ENCODE data around the gene IPCEF1.

The IPCEF1 gene

DNA sequence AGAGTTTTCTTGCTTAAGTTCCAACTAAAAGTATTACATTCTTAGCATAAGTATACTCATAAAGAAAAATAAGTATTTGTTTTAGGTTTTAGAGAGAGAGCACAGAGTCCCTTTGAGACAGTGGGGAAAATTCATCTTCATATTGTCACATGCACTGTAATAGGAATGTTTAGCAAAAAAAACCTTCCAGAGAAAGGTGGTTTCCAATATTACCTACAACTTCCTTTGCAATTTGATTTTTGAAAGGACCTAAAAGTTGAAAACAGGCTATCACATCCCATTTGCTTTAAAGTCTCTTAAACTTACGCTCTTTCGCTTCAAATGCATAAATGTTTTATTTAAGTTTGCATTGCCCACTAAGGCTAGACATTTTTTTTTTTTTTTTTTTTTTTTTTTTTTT is 231.2 kb downstream of the IPCEF1 start:
- H3K9me3 ChIP-seq (ENCODE audit: control insufficient read depth, low read length): no peaks in the 10 kb centered on the region
- H3K36me3 ChIP-seq (ENCODE audit: control insufficient read depth, insufficient read depth, low read length): no peaks in the 10 kb centered on the region
- H3K27ac ChIP-seq (ENCODE audit: insufficient read depth, low read depth, low read length, poor library complexity, severe bottlenecking): no peak overlapping the region
- peaks cover 3% of the 10 kb centered on the region for H3K27me3 ChIP-seq (ENCODE audit: control insufficient read depth, insufficient read depth, low read length, poor library complexity, severe bottlenecking)
- no peak overlapping the region for H3K4me3 ChIP-seq (ENCODE audit: insufficient read depth, low read depth, low read length)
- H3K4me1 ChIP-seq (ENCODE audit: control insufficient read depth, insufficient read depth, low read length): peaks cover 8% of the 10 kb centered on the region
- 100% methylated on average over 2 of the region's 2 CpGs; no CpG with 5 or more reads in 1 of the 2 experiments for WGBS, 2 experiments

DNA sequence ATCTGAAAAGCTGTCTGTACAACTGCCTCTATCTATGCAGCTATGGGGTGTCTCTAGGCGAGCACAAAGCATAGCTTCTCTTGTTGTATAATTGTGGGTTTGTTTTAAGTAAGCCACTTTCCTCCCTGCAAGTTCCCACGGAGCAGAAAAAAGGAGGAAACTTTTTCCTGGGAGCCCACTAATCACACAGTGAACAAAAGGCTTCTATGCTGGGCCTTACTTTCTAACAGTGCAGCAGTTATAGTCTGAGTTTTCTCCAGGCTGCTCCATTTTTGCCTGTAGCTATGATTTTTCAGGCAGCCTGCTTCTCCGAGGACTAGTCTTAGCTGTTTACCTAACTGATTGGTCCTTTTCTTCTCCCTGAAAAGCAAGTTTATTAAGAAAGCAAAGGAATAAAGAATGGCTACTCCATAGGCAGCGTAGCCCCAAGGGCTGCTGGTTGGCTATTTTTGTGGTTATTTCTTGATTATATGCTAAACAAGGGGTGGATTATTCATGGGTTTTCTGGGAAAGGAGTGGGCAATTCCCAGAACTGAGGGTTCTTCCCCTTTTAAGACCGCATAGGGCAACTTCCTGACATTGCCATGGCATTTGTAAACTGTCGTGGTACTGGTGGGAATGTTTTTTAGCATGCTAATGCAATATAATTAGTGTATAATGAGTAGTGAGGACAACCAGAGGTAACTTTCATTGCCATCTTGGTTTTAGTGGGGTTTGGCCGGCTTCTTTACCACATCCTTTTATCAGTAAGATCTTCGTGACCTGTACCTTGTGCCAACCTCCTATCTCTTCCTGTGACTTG is 233.2 kb downstream of the IPCEF1 start:
- no peaks in the 10 kb centered on the region for H3K36me3 ChIP-seq (ENCODE audit: control insufficient read depth, insufficient read depth, low read length)
- WGBS, 2 experiments: 91 to 98% methylated on average over 8 of the region's 8 CpGs
- H3K27ac ChIP-seq (ENCODE audit: insufficient read depth, low read depth, low read length, poor library complexity, severe bottlenecking): no peak overlapping the region
- no peaks in the 10 kb centered on the region for H3K9me3 ChIP-seq (ENCODE audit: control insufficient read depth, low read length)
- peaks cover 6% of the 10 kb centered on the region for H3K4me1 ChIP-seq (ENCODE audit: control insufficient read depth, insufficient read depth, low read length)
- H3K27me3 ChIP-seq (ENCODE audit: control insufficient read depth, insufficient read depth, low read length, poor library complexity, severe bottlenecking): peaks cover 3% of the 10 kb centered on the region
- no peak overlapping the region for H3K4me3 ChIP-seq (ENCODE audit: insufficient read depth, low read depth, low read length)

DNA sequence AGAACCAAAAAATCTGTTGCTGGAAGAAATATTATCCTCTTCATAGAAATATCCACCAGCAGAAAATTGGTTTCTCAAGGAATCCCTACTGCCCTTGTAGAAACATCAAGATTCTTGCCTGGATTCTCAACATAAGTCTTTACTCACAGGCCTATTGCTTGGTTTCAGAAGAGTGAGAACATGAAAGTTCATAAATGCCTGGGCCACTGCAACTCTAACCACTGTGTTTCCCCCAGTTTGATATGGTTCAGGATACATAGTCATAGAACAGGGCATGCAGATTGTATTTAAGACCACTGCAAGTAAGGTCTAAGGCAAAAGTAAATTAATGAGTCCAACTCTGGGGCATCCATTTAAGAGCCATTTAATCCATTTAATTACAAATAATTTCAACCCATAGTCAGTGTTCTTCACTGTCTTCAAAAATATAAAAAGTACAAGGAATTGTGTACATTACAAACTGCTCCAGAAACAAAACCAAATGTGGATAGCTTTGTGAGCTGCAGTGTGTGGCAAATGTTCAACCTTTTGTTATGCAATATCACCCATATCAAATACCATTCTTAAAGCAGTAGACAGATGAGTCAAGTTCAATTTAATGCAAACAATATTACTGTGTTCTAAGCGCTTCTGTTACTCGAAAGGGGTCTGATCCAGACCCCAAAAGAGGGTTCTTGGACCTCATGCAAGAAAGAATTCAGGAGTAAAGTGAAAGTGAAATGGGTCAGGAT is 234.2 kb downstream of the IPCEF1 start:
- Histone ChIP-seq H3K27ac (ENCODE audit: insufficient read depth, low read depth, low read length, poor library complexity, severe bottlenecking) (no peak overlapping the region), H3K36me3 (ENCODE audit: control insufficient read depth, insufficient read depth, low read length) (no peaks in the 10 kb centered on the region), H3K9me3 (ENCODE audit: control insufficient read depth, low read length) (no peaks in the 10 kb centered on the region), H3K27me3 (ENCODE audit: control insufficient read depth, insufficient read depth, low read length, poor library complexity, severe bottlenecking) (peaks cover 3% of the 10 kb centered on the region), H3K4me3 (ENCODE audit: insufficient read depth, low read depth, low read length) (no peak overlapping the region), H3K4me1 (ENCODE audit: control insufficient read depth, insufficient read depth, low read length) (no peaks in the 10 kb centered on the region)
- 96 to 97% methylated on average over 2 of the region's 2 CpGs for WGBS, 2 experiments

DNA sequence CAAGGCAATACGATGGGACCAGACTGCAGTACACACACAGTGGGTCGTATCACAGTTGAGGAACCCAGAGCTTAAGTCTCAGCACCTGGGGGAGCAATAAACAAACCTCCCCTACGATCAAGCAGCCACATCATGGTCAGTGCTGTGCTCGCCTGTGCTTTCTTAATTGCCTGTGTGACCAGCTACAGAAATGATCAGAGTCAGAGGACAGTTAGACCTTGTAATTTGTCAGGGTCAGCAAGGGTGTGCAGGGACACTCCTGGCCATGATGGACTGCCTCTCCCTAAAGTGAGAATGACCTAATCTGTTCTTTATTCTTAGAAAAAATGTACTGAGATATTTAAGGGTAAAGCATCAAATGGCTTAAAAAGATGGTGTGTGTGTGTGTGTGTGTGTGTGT is 239.1 kb downstream of the IPCEF1 start:
- Histone ChIP-seq H3K27me3 (ENCODE audit: control insufficient read depth, insufficient read depth, low read length, poor library complexity, severe bottlenecking) (no peaks in the 10 kb centered on the region), H3K4me1 (ENCODE audit: control insufficient read depth, insufficient read depth, low read length) (no peaks in the 10 kb centered on the region), H3K4me3 (ENCODE audit: insufficient read depth, low read depth, low read length) (no peak overlapping the region), H3K27ac (ENCODE audit: insufficient read depth, low read depth, low read length, poor library complexity, severe bottlenecking) (no peak overlapping the region), H3K36me3 (ENCODE audit: control insufficient read depth, insufficient read depth, low read length) (no peaks in the 10 kb centered on the region), H3K9me3 (ENCODE audit: control insufficient read depth, low read length) (no peaks in the 10 kb centered on the region)
- 93% methylated on average over 4 of the region's 4 CpGs for WGBS, 2 experiments

DNA sequence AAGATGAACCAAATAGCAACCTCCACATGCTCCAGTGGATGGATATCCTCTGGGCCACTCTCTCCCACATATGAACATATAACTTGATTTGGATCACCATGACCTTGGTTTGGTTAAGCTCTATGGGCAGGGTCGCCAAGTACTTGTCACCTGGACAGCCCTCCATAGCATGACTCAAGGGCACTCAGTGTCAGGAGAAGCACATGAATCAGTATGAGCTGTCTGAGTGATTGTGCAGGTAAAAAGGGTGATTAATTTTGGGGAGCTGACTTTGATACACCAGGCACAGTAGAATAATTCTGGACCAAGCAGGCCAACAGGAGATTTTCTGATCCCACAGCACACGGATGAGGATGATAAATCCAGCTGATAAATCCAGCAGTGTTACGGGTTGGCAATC is 243.2 kb downstream of the IPCEF1 start:
- H3K9me3 ChIP-seq (ENCODE audit: control insufficient read depth, low read length): no peaks in the 10 kb centered on the region
- H3K4me1 ChIP-seq (ENCODE audit: control insufficient read depth, insufficient read depth, low read length): no peaks in the 10 kb centered on the region
- no peaks in the 10 kb centered on the region for H3K27me3 ChIP-seq (ENCODE audit: control insufficient read depth, insufficient read depth, low read length, poor library complexity, severe bottlenecking)
- 91 to 95% methylated on average over 3 of the region's 3 CpGs for WGBS, 2 experiments
- H3K27ac ChIP-seq (ENCODE audit: insufficient read depth, low read depth, low read length, poor library complexity, severe bottlenecking): no peak overlapping the region
- H3K36me3 ChIP-seq (ENCODE audit: control insufficient read depth, insufficient read depth, low read length): no peaks in the 10 kb centered on the region
- H3K4me3 ChIP-seq (ENCODE audit: insufficient read depth, low read depth, low read length): no peak overlapping the region

DNA sequence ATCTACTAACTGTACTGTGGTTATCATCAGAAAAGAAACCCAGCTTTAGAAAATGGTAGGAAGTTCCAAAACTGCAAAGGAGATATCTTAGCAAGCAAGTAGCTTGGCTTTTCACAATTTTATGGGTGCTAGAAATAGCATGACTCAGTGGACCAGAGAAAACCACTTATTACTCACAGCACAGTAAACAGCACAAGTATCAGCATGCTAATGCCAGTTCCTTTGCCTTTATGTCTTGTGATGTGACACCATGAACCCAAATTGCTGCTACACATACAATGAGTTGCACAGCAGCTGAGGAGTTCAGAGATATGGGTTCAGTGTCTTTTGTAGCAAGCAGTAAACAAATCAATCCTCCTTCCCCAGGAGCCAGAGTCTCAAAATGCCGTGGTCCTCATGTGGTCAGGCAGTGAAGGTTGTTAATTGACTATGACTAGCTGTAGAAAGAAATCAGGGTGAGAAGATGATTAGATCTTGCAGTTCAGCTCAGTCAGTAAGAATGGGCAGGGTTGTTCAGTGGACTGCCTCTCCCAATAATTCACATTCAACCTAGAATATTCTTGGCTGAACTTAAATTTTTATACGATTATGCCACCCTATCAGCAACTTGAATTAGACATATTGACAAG is 244.3 kb downstream of the IPCEF1 start:
- no peak overlapping the region for H3K4me3 ChIP-seq (ENCODE audit: insufficient read depth, low read depth, low read length)
- H3K36me3 ChIP-seq (ENCODE audit: control insufficient read depth, insufficient read depth, low read length): no peaks in the 10 kb centered on the region
- 91 to 98% methylated on average over 2 of the region's 2 CpGs for WGBS, 2 experiments
- no peaks in the 10 kb centered on the region for H3K9me3 ChIP-seq (ENCODE audit: control insufficient read depth, low read length)
- no peaks in the 10 kb centered on the region for H3K4me1 ChIP-seq (ENCODE audit: control insufficient read depth, insufficient read depth, low read length)
- no peak overlapping the region for H3K27ac ChIP-seq (ENCODE audit: insufficient read depth, low read depth, low read length, poor library complexity, severe bottlenecking)
- no peaks in the 10 kb centered on the region for H3K27me3 ChIP-seq (ENCODE audit: control insufficient read depth, insufficient read depth, low read length, poor library complexity, severe bottlenecking)

DNA sequence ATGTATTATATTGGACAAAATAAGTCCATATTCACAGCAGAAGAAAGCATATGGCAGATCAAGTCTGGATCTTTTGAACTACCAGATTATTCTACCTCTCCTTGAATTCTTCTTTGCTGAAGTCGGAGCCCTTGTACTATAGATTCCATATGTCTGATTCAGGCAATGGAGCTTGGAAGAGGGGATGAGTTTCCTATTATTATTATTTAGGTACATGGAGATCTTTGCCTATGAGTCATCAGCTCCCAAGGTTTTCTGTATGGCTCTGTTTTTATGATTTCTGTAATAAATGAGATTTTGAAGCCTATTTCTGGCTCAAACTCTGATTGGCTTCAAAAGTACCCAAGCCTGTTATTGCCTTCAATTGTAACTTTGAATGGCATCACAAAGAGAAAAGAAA is 245.6 kb downstream of the IPCEF1 start:
- no peaks in the 10 kb centered on the region for H3K27me3 ChIP-seq (ENCODE audit: control insufficient read depth, insufficient read depth, low read length, poor library complexity, severe bottlenecking)
- H3K9me3 ChIP-seq (ENCODE audit: control insufficient read depth, low read length): no peaks in the 10 kb centered on the region
- H3K27ac ChIP-seq (ENCODE audit: insufficient read depth, low read depth, low read length, poor library complexity, severe bottlenecking): no peak overlapping the region
- H3K4me1 ChIP-seq (ENCODE audit: control insufficient read depth, insufficient read depth, low read length): no peaks in the 10 kb centered on the region
- 88 to 100% methylated on average over 1 of the region's 1 CpG for WGBS, 2 experiments
- no peak overlapping the region for H3K4me3 ChIP-seq (ENCODE audit: insufficient read depth, low read depth, low read length)
- H3K36me3 ChIP-seq (ENCODE audit: control insufficient read depth, insufficient read depth, low read length): no peaks in the 10 kb centered on the region

DNA sequence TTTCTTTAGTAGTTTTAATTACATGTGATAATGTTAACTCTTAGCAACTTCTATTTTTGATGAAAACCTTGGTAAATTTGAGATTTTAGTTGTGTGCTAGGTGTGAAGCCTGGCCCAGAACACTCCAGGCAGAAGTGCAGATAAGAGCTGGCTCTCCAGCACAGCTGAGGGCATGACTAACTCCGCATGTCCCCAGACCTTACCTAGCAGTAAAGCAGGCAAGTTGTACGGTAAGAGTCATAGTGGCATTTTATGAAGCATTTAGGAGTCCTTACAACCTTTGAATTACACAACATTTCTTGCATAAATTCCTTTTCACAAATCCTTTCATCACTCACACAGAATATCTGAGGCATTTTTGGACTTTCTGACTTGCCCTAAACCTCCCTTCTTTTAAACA is 250.4 kb downstream of the IPCEF1 start:
- Histone ChIP-seq H3K9me3 (ENCODE audit: control insufficient read depth, low read length) (no peaks in the 10 kb centered on the region), H3K36me3 (ENCODE audit: control insufficient read depth, insufficient read depth, low read length) (no peaks in the 10 kb centered on the region), H3K4me1 (ENCODE audit: control insufficient read depth, insufficient read depth, low read length) (no peaks in the 10 kb centered on the region), H3K27ac (ENCODE audit: insufficient read depth, low read depth, low read length, poor library complexity, severe bottlenecking) (no peak overlapping the region), H3K27me3 (ENCODE audit: control insufficient read depth, insufficient read depth, low read length, poor library complexity, severe bottlenecking) (no peaks in the 10 kb centered on the region), H3K4me3 (ENCODE audit: insufficient read depth, low read depth, low read length) (no peak overlapping the region)
- WGBS, 2 experiments: 91 to 98% methylated on average over 2 of the region's 2 CpGs
